Muscle of leg (tissue), 11 donors: ENCODE results near the gene TSPO. TPM values are rescaled to one million over a fixed set of nuclear protein-coding genes. Genes with fewer than 3 reads are reported as not detected.
A peak's percentile ranks its signal among the peaks of the same experiment; 100 is the strongest.

ENCODE experiments used
- DNase-seq: peaks from one replicate; pipeline ENCODE4 v3.0.0; 2013
- H3K27ac ChIP-seq: one replicate; pipeline ENCODE4 v1.5.1; 2013; ENCODE audit warnings: mild to moderate bottlenecking, low read length, control low read depth
- H3K27me3 ChIP-seq: one replicate; pipeline ENCODE4 v1.6.1; 2013; ENCODE audit warnings: low read length; ENCODE audit not compliant: control insufficient read depth, insufficient read depth
- H3K36me3 ChIP-seq: one replicate; pipeline ENCODE4 v1.6.1; 2013; ENCODE audit warnings: low read length; ENCODE audit not compliant: control insufficient read depth, insufficient read depth
- H3K4me1 ChIP-seq: one replicate; pipeline ENCODE4 v1.6.1; 2013; ENCODE audit warnings: low read length; ENCODE audit not compliant: control insufficient read depth, insufficient read depth
- H3K4me3 ChIP-seq: one replicate; pipeline ENCODE4 v1.5.1; 2013; ENCODE audit warnings: low read length, control low read depth
- H3K9me3 ChIP-seq: replicated peaks from 2 replicates; pipeline ENCODE4 v1.6.1; 2013; ENCODE audit warnings: low read depth, low read length; ENCODE audit not compliant: control insufficient read depth
- WGBS: methylation state at CpG from one replicate; pipeline ENCODE4 v1.1.5; 2013; ENCODE audit warnings: missing lambda C conversion rate; ENCODE audit not compliant: insufficient coverage; 5-methylcytosine and 5-hydroxymethylcytosine counted together
- polyA plus RNA-seq, 8 donors: library from polyadenylated mRNA; unstranded; fragments of 120-200 nt; gene quantifications; one replicate each; pipeline versions ENCODE4 v1.2.1 to v1.2.3, GENCODE V29; 2013; ENCODE audit warnings: inconsistent platforms in 1 of 8, low replicate concordance in 1 of 8; ENCODE audit not compliant: insufficient read length in 8 of 8, insufficient read depth in 1 of 8
- total RNA-seq: library from RNA; stranded (reverse); fragments of 120-200 nt; gene quantifications from one replicate; pipeline ENCODE4 v1.2.4, GENCODE V29; 2013

TSPO gene
- total and polyA plus RNA-seq, 9 donors = 57.9 to 126 (median 70.1) TPM

DNA sequence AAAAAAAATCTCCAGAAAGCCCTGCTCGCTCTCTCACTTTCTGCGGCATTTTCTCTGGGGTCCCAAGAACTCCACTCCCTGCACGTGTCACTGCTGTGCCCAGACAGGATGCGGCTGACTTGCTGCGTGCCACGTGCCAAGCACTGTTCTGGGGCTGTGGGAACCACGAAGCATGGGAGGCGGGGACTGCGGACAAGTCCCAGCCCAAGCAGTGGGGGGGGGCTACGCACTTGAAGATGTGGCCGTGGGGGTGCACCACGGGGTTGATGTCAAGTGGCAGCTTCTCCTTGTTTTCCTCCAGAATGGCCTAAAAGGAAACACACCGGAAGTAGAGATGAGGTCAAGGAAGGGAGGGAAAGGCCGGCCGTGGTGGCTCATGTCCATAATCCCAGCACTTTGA is 24.7 kb downstream of the TSPO start:
- no peaks in the 10 kb centered on the region for H3K9me3 ChIP-seq
- peaks cover 72% of the 10 kb centered on the region for H3K36me3 ChIP-seq
- H3K4me1 ChIP-seq = no peaks in the 10 kb centered on the region
- no peak overlapping the region for H3K4me3 ChIP-seq
- 75% methylated on average over 14 of the region's 15 CpGs for WGBS
- no peaks in the 10 kb centered on the region for H3K27me3 ChIP-seq
- no peak for DNase-seq
- H3K27ac ChIP-seq = no peak overlapping the region

DNA sequence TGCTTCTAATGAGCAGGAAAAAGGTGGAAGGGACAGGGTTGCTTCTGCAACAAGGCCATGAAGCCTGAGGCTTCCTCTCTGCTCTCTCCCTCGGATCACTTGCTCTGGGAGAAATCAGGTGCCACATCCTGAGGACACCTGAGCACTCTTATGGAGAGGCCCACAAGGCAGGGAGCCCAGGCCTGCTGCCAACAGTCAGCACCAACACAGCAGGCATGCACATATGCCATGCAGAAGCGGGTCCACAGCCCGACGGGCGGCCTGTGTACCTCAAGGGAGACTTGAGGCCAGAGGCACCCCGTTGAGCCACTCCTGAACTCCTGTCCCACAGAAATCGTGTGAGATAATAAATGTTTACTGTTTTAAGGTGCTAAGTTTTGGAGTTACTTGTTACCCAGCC is 26.1 kb downstream of the TSPO start:
- 50% methylated on average over 1 of the region's 7 CpGs for WGBS
- Histone ChIP-seq H3K27me3 (no peaks in the 10 kb centered on the region), H3K4me1 (no peaks in the 10 kb centered on the region), H3K27ac (no peak overlapping the region), H3K9me3 (no peaks in the 10 kb centered on the region), H3K36me3 (peaks cover 69% of the 10 kb centered on the region), H3K4me3 (no peak overlapping the region)
- DNase-seq = no peak

DNA sequence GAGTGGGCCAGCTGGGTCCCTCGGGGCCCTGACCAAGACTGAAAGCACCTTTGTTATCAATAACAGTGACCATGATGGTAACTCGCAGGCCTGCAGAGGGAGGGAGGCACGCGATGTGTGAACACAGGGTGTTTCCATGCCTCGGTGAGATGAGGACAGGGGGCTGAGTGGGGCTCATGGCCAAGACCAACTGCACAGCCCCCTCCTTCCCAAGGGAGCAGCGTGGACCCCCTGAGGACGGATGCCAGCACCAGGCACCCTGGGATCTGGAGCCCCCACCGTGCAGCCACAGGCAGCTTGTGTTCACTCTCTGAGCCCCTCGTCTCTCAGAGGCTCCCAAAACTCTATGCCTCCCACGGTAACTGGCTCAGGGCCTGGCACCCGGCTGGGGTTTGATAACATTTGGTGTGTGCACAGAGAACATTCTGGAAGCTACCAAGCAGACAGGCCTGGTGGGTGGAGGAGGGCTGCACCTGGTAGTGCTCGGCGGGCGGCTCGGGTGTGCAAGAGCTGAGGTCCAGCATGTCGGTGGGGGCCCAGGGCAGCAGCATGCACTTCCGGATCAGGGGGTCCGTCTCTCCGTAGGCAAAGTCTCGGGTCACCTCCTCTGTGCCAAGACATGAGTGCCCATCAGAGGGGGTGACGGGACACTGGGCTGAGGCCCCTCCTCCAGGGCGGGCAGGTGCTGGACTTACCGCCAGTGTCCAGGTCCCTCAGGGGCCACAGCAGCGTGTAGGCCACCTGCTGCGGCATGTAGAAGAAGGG is 28.0 kb downstream of the TSPO start:
- Histone ChIP-seq H3K27me3 (no peaks in the 10 kb centered on the region), H3K4me1 (peaks cover under 1% of the 10 kb centered on the region), H3K4me3 (no peak overlapping the region), H3K9me3 (no peaks in the 10 kb centered on the region), H3K36me3 (peaks cover 63% of the 10 kb centered on the region), H3K27ac (no peak overlapping the region)
- no peak for DNase-seq
- 92% methylated on average over 23 of the region's 25 CpGs for WGBS

DNA sequence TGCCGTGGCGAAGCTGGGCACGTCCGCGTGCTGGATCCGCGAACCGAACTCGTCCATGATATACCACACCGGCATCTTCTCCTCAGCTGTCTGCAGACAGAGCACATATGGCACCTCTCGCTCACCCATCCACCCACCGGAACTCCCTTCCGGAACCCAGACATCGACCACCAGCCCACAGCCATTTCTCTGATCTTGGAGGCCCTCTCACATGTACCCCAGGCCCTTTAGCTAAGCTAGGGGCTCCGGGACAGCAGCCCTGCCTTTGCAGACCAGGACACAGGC is 28.5 kb downstream of the TSPO start:
- H3K36me3 ChIP-seq = peaks cover 58% of the 10 kb centered on the region
- WGBS = 98% methylated on average over 14 of the region's 15 CpGs

DNA sequence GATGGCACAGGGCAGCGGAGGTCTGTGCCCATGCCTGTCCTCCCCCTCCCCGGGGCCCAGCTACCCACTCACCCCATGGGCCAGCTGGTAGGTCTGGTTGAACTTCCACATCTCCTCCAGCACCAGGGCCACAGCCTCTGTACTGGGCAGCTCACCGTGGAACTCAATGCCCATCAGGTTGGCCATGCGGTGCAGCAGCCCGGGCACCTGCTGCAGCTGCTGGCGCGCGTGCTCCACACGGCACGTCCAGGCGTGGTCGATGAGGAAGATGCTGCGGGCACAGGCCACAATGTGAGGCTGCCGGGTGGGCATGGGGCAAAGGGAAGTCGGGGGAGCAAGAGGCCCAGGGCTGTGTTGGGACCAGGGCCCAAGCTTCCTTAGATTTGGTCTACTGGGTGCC is 29.3 kb downstream of the TSPO start:
- Histone ChIP-seq H3K4me3 (no peak overlapping the region), H3K4me1 (peaks cover 10% of the 10 kb centered on the region), H3K36me3 (peaks cover 51% of the 10 kb centered on the region), H3K9me3 (no peaks in the 10 kb centered on the region), H3K27me3 (no peaks in the 10 kb centered on the region), H3K27ac (no peak overlapping the region)
- no peak for DNase-seq
- WGBS = 95% methylated on average over 11 of the region's 15 CpGs

More for the DNA sequence above, 28.5 kb downstream of the TSPO start:
- no peak for DNase-seq
- no peak overlapping the region for H3K27ac ChIP-seq
- H3K9me3 ChIP-seq = no peaks in the 10 kb centered on the region
- no peak overlapping the region for H3K4me3 ChIP-seq
- H3K4me1 ChIP-seq = peaks cover 4% of the 10 kb centered on the region
- H3K27me3 ChIP-seq = no peaks in the 10 kb centered on the region

DNA sequence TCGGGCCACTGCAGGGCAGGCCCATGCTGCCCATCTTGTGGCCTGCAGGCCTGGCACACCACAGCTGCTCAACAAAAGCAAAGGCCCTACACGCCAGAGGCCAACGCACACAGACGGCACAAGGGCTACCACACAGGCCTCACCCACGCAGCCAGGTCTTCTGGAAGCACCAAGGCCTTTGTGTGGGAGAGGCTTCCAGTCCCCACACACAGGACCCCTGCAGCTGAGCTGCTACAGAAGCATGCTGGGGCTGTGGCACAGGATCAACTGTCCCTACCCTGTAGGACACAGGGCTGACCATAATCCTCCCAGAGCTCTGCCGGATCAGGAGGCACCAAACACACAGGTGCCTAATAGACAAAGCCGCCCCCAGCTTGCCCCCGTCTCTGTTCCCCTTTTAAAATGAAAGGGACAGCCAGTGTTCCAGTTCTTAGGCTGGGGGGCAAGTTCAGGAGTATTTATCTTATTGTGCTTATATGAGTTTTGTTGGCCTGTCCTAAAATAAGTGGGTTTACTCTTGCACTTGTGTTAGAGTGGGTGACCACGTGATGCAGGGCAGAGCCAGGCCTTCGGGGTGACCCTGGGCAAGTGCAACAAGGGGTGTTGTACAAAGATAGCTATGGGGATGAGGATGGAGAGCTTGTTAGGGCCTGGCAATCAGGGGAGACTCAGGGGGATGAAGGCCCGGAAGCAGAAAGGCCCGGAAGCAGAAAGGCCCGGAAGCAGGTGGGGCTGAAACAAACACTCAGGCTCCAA is 30.1 kb downstream of the TSPO start:
- H3K4me1 ChIP-seq = peaks cover 18% of the 10 kb centered on the region
- no peak overlapping the region for H3K4me3 ChIP-seq
- DNase-seq = no peak
- no peaks in the 10 kb centered on the region for H3K9me3 ChIP-seq
- peaks cover 51% of the 10 kb centered on the region for H3K36me3 ChIP-seq
- H3K27ac ChIP-seq = no peak overlapping the region
- 88% methylated on average over 8 of the region's 13 CpGs for WGBS
- no peaks in the 10 kb centered on the region for H3K27me3 ChIP-seq

DNA sequence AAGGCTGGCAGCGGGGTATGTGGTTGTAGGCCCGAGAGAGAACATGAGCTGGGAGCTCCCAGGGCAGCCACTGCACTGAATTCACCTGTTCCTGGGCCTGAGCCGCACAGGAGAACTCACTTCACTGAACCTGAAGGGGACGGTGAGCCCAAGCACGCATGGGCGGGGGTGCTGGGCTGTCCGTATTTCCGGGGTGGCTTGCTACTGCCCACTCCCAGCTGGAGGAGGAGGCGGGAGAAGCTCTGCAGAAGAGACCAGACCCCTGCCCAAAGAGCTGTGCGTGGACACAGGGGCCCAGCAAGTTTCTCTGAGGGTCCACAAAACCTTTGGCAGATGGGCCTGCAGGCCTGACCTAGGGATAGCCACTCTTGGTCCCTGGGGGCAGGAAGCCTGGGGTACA is 30.8 kb downstream of the TSPO start:
- no peak for DNase-seq
- Histone ChIP-seq H3K9me3 (no peaks in the 10 kb centered on the region), H3K36me3 (peaks cover 51% of the 10 kb centered on the region), H3K4me3 (no peak overlapping the region), H3K4me1 (peaks cover 18% of the 10 kb centered on the region), H3K27me3 (no peaks in the 10 kb centered on the region), H3K27ac (no peak overlapping the region)
- 87% methylated on average over 10 of the region's 10 CpGs for WGBS

DNA sequence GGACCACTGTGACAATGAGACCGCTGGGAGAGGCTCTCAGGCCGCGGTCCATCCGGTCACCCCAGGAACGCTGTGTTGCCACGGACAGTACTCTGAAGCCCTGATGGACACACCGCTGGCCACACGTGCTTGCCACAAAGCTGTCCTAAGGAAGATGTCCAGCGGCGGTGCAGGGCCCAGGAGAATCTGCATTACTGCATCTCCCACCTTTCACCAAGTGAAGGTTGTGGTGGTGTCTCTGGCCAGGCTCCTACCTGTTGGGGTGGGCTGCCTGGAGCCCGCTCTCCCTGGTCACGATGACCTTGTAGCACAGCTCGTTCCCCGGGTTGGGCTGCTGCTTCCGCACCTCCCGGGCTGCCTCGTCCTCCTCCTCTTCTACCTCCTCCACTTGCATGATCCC is 31.4 kb downstream of the TSPO start:
- no peak for DNase-seq
- Histone ChIP-seq H3K9me3 (no peaks in the 10 kb centered on the region), H3K4me3 (no peak overlapping the region), H3K36me3 (peaks cover 48% of the 10 kb centered on the region), H3K27ac (no peak overlapping the region), H3K27me3 (no peaks in the 10 kb centered on the region), H3K4me1 (peaks cover 18% of the 10 kb centered on the region)
- WGBS = 81% methylated on average over 13 of the region's 17 CpGs

DNA sequence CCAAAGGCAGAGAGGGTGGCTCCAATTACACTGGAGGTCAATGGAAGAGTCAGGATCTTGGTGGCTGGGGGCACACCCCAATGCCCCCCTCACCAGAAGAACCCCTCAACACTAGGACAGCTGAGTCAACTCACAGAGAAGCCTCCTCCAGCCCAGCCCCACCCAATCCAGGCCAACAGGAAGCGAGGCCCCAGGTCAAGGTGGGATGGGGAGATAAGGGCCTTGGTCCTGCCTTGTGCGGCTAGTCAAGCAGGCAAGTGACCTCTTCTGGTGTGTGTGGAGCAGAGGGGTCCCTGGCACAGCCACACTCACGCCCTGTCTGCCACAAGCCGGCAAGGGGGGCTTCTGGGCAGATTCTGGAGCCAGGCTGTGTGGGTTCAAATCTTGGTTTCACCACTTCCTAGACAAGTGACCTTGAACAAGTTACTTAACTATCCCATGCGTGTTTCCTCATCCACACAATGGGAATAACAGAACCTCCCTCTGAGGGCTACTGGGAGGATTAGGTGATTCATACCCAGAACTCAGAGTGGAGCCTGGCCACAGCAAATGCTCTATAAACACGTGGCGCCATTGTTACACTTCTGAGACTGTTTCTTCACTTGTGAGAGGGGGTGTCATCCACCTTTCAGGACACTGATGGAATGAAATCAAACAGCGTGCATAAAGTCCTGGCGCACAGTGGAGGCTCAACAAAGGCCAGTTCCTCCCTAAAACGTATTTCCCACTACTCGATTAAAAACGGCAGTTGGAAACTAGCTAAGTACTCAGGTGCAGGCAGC is 32.3 kb downstream of the TSPO start:
- Histone ChIP-seq H3K27ac (no peak overlapping the region), H3K27me3 (no peaks in the 10 kb centered on the region), H3K36me3 (peaks cover 43% of the 10 kb centered on the region), H3K9me3 (no peaks in the 10 kb centered on the region), H3K4me1 (peaks cover 21% of the 10 kb centered on the region), H3K4me3 (no peak overlapping the region)
- WGBS = 88% methylated on average over 10 of the region's 12 CpGs
- DNase-seq = no peak

DNA sequence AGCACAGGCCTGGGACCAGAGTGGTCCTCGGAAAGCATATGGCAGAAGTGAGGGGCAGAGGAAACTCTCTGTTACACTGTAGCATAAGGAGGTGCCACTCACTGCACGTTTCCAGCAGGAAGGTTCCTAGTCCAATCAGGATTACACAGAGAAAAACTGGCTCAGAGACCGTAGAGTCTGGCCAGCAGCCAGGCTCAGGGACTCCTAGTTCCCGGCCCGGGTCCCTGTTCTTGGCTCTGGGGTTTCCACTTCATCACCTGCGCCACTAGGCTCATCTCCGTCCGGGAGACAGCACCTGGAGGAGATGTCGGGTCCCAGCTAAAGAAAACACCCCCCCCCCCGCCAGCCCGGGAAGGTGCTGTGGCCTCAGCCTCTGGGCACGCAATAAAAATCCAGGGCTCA is 34.5 kb downstream of the TSPO start:
- Histone ChIP-seq H3K4me1 (peaks cover 21% of the 10 kb centered on the region), H3K27ac (no peak overlapping the region), H3K27me3 (peaks cover 4% of the 10 kb centered on the region), H3K4me3 (peak overlapping the region; percentile 63), H3K9me3 (no peaks in the 10 kb centered on the region), H3K36me3 (peaks cover 22% of the 10 kb centered on the region)
- peak; percentile 69 for DNase-seq
- WGBS = 18% methylated on average over 7 of the region's 12 CpGs
